ENCODE results near the gene LRIF1. TPM values are rescaled to one million over a fixed set of nuclear protein-coding genes. Genes with fewer than 3 reads are reported as not detected.

The LRIF1 gene
- total RNA-seq, 2 experiments from 2014 or later, result 25.7 to 26.9 TPM

DNA sequence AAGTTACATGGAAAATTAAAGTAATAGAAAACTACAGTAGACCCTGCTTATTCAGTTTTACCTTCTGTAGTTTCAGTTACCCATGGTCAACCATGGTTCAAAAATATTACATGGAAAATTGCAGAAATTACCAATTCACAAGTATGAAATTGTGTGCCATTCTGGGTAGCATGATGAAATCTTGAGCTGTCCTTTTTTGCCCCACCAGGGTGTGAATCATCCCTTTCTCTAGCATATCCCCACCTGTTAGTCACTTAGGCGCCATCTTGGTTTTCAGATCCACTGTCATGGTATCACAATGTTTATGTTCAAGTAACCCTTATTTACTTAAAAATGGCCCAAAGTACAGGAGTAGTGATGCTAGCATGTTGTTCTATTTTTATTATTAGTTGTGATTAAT, 3.5 kb upstream of the LRIF1 start:
- no peak overlapping the region for H3K4me3 Mint-ChIP-seq
- no peak for DNase-seq
- POLR2A ChIA-PET, result no interaction called here
- peaks cover 19% of the 10 kb centered on the region for H3K9me3 Mint-ChIP-seq
- H3K4me1 Mint-ChIP-seq, result peaks cover 20% of the 10 kb centered on the region
- peaks cover 28% of the 10 kb centered on the region for H3K36me3 Mint-ChIP-seq (ENCODE audit: low read depth)
- CTCF ChIA-PET, result interaction anchor here (0.8 kb wide), 1 partner anchor 63 kb away, joined by 3 read pairs; no protein-coding TSS in a partner anchor
- no peak overlapping the region for H3K27ac Mint-ChIP-seq
- H3K27me3 Mint-ChIP-seq, result peaks cover 43% of the 10 kb centered on the region

DNA sequence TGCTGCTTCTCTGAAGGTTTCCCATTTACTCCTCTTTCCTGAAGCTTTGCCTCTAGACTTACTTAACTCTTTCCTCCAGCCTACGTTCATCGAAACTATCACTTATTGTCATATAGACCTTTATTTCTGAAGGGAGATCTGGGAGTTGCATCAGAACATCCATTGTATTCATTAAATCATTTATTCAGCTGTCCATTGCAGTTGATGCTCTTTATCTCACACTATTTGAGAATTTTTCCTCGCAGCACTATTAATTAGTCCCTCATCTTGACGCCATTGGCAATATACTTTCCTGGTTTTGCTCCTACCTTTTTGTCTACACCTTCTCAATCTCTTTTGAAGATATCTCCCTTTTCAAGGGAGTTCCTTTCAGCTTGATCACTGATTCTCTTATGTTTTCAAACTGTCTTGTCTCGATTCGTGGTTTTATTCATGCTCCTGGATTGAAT, 757 bp upstream of the LRIF1 start:
- Mint-ChIP-seq H3K9me3 (peaks cover 37% of the 10 kb centered on the region), H3K27ac (peak overlapping the region; percentile 98), H3K4me1 (peaks cover 39% of the 10 kb centered on the region), H3K36me3 (ENCODE audit: low read depth) (peaks cover 49% of the 10 kb centered on the region), H3K4me3 (peak overlapping the region; percentile 85), H3K27me3 (peaks cover 18% of the 10 kb centered on the region)
- ChIA-PET CTCF (interaction anchor here (0.6 to 1.6 kb wide), 12 partner anchors 17 to 345 kb away, joined by 3 to 14 read pairs (median 3); no protein-coding TSS in a partner anchor), POLR2A (interaction anchor here (0.6 to 3.2 kb wide), 23 partner anchors 11 to 483 kb away, joined by 3 to 62 read pairs (median 3); partner anchors contain the start of genes CD53, CEPT1 and DRAM2)
- no peak for DNase-seq

DNA sequence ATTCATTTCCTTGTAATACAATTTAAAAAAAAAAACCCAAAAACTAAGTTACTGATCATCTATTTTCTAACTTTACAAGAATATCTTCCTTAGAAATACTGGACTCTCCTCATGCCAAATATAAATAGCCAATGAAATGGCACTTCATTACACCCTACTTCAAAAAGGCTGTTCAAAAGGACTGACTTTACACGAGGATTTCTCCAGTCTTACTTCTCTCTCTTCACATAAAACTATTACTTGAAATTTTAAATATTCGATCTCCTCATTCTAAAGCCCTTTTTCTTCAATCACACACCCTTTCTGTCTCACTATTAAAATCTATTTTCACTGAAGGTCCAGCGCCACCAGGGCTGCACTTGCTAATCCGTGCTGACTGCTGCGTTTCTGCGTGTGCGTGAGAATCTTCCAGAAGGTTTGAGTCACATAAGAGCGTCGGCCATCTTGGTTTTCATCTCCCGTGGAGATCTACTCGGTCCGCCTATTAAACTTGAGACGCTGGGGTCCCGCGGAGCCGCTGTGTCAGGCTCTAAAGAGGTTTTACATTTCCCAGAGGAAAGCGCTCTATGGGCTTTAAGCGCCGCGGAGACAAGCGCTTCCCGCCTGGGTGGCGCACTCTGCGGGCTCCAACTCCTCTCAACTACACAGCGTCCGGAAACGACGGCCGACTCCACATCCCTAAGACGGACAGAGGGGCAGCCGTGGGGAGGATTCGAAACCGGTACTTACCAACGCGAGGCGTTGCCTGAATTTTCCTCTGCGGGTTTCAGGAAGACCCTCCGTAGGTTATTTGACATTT, 631 bp downstream of the LRIF1 start:
- peak overlapping the region; percentile 98 for H3K27ac Mint-ChIP-seq
- DNase-seq, result peak; percentile 68
- CTCF ChIA-PET, result interaction anchor here (1.5 kb wide), 1 partner anchor 29 kb away, joined by 7 read pairs; no protein-coding TSS in a partner anchor
- H3K36me3 Mint-ChIP-seq (ENCODE audit: low read depth), result peaks cover 57% of the 10 kb centered on the region
- POLR2A ChIA-PET, result interaction anchor here (1.0 to 3.2 kb wide), 13 partner anchors 15 to 289 kb away, joined by 3 to 62 read pairs (median 6); partner anchors contain the start of genes CD53, CEPT1 and DRAM2
- peaks cover 6% of the 10 kb centered on the region for H3K27me3 Mint-ChIP-seq
- H3K4me1 Mint-ChIP-seq, result peaks cover 39% of the 10 kb centered on the region
- H3K4me3 Mint-ChIP-seq, result peak overlapping the region; percentile 85
- H3K9me3 Mint-ChIP-seq, result peaks cover 35% of the 10 kb centered on the region

DNA sequence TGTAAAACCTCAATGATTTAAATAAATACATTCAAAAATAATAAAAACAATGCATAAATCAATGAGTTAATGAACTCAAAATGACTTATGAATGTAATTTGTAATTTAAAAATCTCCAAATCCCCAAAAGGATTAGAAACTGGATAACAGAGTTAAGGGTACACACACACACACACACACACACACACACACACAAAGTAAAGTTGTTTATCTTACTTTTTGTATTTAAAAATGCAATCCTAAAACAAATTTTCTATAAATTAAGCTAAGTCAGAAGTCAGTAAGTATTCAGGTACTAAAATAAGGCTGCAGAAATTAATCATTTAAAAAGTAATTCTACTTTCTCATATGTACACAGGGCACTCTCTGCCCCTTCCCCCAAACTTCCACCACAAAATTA, 1.8 kb downstream of the LRIF1 start:
- Mint-ChIP-seq H3K9me3 (peaks cover 35% of the 10 kb centered on the region), H3K4me3 (peak overlapping the region; percentile 25), H3K36me3 (ENCODE audit: low read depth) (peaks cover 57% of the 10 kb centered on the region), H3K4me1 (peaks cover 39% of the 10 kb centered on the region), H3K27ac (peak overlapping the region; percentile 3), H3K27me3 (peaks cover 3% of the 10 kb centered on the region)
- DNase-seq, result no peak
- POLR2A ChIA-PET, result interaction anchor here (1.0 to 1.8 kb wide), 4 partner anchors 81 to 89 kb away, joined by 3 to 6 read pairs (median 4); partner anchors contain the start of gene CD53
- CTCF ChIA-PET, result interaction anchor here (1.1 to 1.4 kb wide), 2 partner anchors 30 to 69 kb away, joined by 3 read pairs; no protein-coding TSS in a partner anchor

DNA sequence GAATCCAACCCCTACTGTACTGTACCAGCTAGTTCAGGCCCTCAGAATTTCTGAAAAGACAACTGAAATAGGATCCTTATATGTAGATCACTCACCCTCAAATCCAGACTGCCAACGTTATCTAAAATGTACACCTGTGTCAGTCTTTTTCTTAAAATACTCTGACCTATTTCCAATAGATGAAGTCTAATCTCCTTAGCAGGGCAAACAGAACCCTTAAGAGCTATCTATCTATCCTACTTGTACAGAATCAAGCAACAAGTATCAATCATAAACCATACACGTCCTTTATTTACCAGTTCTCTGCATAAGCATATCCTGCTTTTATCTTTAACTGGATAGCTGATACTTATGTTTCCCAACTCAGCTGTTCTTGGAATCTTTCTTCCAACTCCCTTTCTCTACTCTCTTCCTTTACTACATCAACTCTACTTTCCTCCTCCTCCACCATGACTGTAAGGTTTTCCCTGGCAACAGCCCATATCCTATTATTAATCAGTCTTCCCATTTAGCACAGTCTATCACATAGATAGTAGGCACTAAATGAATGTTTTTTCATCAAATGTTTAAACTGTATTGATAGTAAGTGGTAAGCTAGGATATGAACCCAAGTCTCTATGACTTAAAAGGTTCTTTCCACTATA, 2.8 kb downstream of the LRIF1 start:
- no peak for DNase-seq
- ChIA-PET POLR2A (interaction anchor here (1.2 to 1.9 kb wide), 2 partner anchors 86 to 88 kb away, joined by 4 to 9 read pairs; partner anchors contain the start of gene CD53), CTCF (interaction anchor here (0.6 to 1.4 kb wide), 2 partner anchors 16 to 32 kb away, joined by 3 read pairs; no protein-coding TSS in a partner anchor)
- peaks cover 39% of the 10 kb centered on the region for H3K4me1 Mint-ChIP-seq
- no peak overlapping the region for H3K27ac Mint-ChIP-seq
- H3K9me3 Mint-ChIP-seq, result peaks cover 33% of the 10 kb centered on the region
- H3K36me3 Mint-ChIP-seq (ENCODE audit: low read depth), result peaks cover 57% of the 10 kb centered on the region
- H3K27me3 Mint-ChIP-seq, result no peaks in the 10 kb centered on the region
- H3K4me3 Mint-ChIP-seq, result no peak overlapping the region

DNA sequence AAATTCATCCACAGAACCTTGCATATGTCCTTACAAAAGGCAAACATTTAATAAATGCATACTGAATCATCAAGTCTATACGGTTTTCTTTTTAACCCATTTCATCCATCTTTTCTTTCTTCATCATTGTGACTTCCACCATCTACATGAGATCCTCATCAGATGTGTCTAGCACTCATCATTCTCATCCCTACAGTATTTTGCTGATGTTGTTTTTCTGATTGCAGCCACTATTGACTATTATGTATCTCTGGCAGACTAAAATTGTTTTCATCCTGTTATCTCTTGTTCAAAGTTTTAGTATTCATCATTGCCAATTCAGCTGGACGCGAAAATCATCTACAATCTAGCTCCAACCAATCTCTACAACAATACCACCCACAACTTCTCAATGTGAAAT, 5.9 kb downstream of the LRIF1 start:
- Mint-ChIP-seq H3K36me3 (ENCODE audit: low read depth) (peaks cover 49% of the 10 kb centered on the region), H3K4me3 (no peak overlapping the region), H3K27me3 (no peaks in the 10 kb centered on the region), H3K4me1 (peaks cover 25% of the 10 kb centered on the region), H3K9me3 (peaks cover 26% of the 10 kb centered on the region), H3K27ac (no peak overlapping the region)
- no peak for DNase-seq
- POLR2A ChIA-PET, result no interaction called here
- CTCF ChIA-PET, result interaction anchor here (1.0 to 1.1 kb wide), 2 partner anchors 73 kb away, joined by 3 read pairs; no protein-coding TSS in a partner anchor

DNA sequence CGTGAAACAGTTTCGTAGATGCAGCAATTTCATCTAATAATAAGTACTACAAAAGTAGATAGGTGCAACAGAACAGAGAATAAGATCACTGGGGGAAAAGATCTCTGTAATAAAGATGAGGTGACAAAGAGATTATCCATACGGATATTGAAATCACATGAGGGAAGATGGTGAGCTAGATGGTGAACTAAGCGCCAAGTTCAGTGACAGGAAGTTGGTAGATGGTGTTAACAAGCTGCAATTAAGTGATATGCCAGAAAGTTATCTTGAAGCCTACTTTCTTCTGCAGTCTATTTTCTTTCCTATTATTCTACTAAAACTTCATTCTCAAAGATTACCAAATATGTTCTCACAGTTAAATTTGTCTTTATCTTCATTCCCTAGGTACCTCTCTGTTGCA, 7.1 kb downstream of the LRIF1 start:
- ChIA-PET CTCF (no interaction called here), POLR2A (no interaction called here)
- no peak overlapping the region for H3K4me3 Mint-ChIP-seq
- H3K4me1 Mint-ChIP-seq, result peaks cover 17% of the 10 kb centered on the region
- H3K9me3 Mint-ChIP-seq, result peaks cover 20% of the 10 kb centered on the region
- H3K27me3 Mint-ChIP-seq, result no peaks in the 10 kb centered on the region
- no peak for DNase-seq
- no peak overlapping the region for H3K27ac Mint-ChIP-seq
- H3K36me3 Mint-ChIP-seq (ENCODE audit: low read depth), result peaks cover 49% of the 10 kb centered on the region

DNA sequence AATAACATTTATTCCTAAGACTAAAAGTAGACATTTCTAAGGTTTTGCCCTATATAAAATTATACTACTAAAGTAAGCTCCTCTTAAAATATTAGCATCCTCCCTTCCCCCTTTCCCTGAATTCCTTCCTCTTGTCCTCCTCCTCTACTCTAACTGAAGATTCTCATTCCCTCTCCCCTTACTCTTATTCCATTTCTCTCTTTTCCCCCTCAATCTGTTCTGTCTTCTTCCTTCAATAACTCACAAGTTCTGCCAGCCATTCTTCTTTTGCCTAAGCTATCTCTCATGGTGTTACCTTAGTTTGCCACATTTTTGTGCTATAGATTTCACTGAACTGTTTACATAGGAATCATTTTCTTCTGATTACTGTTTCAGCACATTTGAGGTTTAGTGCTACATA, 10.7 kb downstream of the LRIF1 start:
- H3K4me1 Mint-ChIP-seq, result peaks cover 7% of the 10 kb centered on the region
- ChIA-PET POLR2A (interaction anchor here (1.4 kb wide), 1 partner anchor 11 kb away, joined by 5 read pairs; no protein-coding TSS in a partner anchor), CTCF (no interaction called here)
- H3K9me3 Mint-ChIP-seq, result peaks cover 16% of the 10 kb centered on the region
- H3K27ac Mint-ChIP-seq, result no peak overlapping the region
- H3K27me3 Mint-ChIP-seq, result no peaks in the 10 kb centered on the region
- DNase-seq, result no peak
- peaks cover 60% of the 10 kb centered on the region for H3K36me3 Mint-ChIP-seq (ENCODE audit: low read depth)
- no peak overlapping the region for H3K4me3 Mint-ChIP-seq

DNA sequence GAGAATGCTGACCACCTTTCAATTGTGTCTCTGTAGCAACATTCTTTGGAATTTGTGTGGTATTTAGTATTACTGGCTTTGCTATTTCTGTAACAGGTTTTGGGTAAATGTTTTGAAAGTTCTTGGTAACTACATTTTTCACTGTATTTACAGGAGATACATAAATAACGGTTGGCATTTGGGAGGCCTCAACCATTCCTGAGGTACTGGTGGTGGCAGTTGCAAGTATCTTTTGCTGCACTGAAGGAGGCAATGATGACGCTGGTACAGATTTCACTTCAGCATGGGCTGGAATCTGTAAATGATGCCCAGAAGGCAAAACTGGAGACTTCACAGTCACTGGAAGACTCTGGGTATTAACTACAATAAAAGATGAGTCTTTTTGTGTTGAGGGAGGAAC, 11.7 kb downstream of the LRIF1 start:
- ChIA-PET CTCF (no interaction called here), POLR2A (no interaction called here)
- DNase-seq, result no peak
- Mint-ChIP-seq H3K27ac (no peak overlapping the region), H3K4me3 (no peak overlapping the region), H3K27me3 (no peaks in the 10 kb centered on the region), H3K36me3 (ENCODE audit: low read depth) (peaks cover 66% of the 10 kb centered on the region), H3K9me3 (peaks cover 16% of the 10 kb centered on the region), H3K4me1 (peaks cover 7% of the 10 kb centered on the region)

DNA sequence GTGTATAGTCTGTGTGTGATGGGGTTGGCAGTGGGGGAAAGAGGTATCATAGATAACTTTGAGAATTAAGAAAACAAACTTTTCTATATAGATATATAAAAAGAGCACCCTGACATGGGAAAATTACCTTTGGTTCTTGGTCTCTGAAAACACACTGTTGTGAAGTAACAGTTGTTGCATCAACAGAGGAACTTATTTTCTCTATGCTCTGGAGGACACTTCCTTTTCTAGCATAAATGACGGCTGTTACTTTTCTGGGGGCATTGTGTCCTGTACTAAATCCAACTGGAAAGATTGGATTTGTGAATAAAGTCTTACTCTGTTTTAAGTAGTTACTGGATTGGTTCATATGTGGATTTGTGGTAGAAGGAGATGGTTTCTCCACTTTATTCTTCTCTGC, 12.6 kb downstream of the LRIF1 start:
- Mint-ChIP-seq H3K27ac (no peak overlapping the region), H3K9me3 (peaks cover 18% of the 10 kb centered on the region), H3K36me3 (ENCODE audit: low read depth) (peaks cover 72% of the 10 kb centered on the region), H3K27me3 (no peaks in the 10 kb centered on the region), H3K4me3 (no peak overlapping the region), H3K4me1 (peaks cover 7% of the 10 kb centered on the region)
- ChIA-PET POLR2A (no interaction called here), CTCF (no interaction called here)
- DNase-seq, result no peak

DNA sequence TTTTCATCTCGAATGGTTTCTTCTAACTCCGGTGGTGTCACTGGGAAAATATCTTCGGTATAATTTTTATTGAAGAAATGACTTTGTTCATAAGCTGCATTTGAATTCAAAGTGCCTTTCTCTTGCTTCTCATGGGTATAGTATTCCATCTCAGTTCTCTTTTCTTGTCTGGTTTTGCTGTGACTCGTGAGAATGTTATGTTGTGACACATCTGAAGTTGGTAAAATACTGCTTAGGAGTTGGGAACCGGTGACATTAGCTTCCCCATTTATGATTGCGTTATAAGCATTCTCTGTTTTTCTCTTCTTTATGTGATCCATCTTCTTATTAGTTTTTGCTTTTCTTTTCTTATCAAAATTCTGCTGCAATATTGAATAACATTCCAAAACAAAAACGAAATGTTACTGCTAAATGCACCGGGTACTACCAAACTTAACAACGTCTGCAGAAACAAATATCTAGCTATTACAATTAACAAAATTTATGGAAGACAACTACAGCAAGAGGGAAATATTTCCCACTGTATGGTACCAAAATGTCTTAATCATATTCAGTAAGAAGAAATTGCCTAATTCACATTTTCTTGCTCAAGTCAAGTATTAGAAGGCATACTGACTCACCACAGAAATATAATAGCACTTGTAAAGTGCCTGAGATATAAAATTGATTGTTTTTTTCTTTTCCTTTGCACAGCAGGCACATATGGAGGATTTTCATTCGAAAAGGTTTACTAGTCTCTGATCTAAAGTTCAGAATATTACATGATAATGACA, 15.5 kb downstream of the LRIF1 start:
- peaks cover 7% of the 10 kb centered on the region for H3K4me1 Mint-ChIP-seq
- no peak overlapping the region for H3K27ac Mint-ChIP-seq
- peaks cover 15% of the 10 kb centered on the region for H3K9me3 Mint-ChIP-seq
- no peaks in the 10 kb centered on the region for H3K27me3 Mint-ChIP-seq
- ChIA-PET POLR2A (interaction anchor here (0.9 to 1.3 kb wide), 2 partner anchors 16 to 39 kb away, joined by 3 to 5 read pairs; partner anchors contain the start of gene LRIF1), CTCF (no interaction called here)
- no peak for DNase-seq
- H3K36me3 Mint-ChIP-seq (ENCODE audit: low read depth), result peaks cover 68% of the 10 kb centered on the region
- H3K4me3 Mint-ChIP-seq, result no peak overlapping the region

DNA sequence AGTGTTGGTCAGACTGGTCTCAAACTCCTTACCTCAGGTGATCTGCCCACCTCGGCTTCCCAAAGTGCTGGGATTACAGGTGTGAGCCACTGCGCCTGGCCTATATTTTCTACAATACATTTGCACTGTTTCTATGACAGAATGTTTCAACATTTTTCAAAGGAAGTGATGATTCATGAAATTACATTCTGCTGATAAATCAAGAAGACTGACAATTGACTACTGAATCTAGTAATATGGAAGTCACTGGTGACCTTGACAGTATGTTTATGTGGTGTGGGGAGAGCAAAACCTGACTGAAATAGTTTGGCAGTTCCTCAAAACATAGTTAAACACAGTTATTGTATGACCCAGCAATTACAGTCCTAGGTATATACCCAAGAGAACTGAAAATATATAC, 18.1 kb downstream of the LRIF1 start:
- ChIA-PET CTCF (no interaction called here), POLR2A (no interaction called here)
- Mint-ChIP-seq H3K27me3 (peaks cover under 1% of the 10 kb centered on the region), H3K36me3 (ENCODE audit: low read depth) (peaks cover 45% of the 10 kb centered on the region), H3K9me3 (peaks cover 13% of the 10 kb centered on the region), H3K4me3 (no peak overlapping the region), H3K27ac (no peak overlapping the region), H3K4me1 (peaks cover 4% of the 10 kb centered on the region)
- DNase-seq, result no peak
